ENCODE data around the gene TPRG1L.
A peak's percentile ranks its signal among the peaks of the same experiment; 100 is the strongest.

The TPRG1L gene

GRCh38 chr1:3588395-3588794, 36.4 kb upstream of the TPRG1L start:
- Mint-ChIP-seq H3K4me3 (no peak overlapping the region), H3K27me3 (no peaks in the 10 kb centered on the region), H3K27ac (no peak overlapping the region), H3K36me3 (no peaks in the 10 kb centered on the region), H3K4me1 (no peaks in the 10 kb centered on the region), H3K9me3 (no peaks in the 10 kb centered on the region)

GRCh38 chr1:3590139-3590763, 34.6 kb upstream of the TPRG1L start:
- no peaks in the 10 kb centered on the region for H3K4me1 Mint-ChIP-seq
- no peaks in the 10 kb centered on the region for H3K36me3 Mint-ChIP-seq
- H3K27ac Mint-ChIP-seq = no peak overlapping the region
- no peaks in the 10 kb centered on the region for H3K27me3 Mint-ChIP-seq
- H3K4me3 Mint-ChIP-seq = no peak overlapping the region
- H3K9me3 Mint-ChIP-seq = no peaks in the 10 kb centered on the region

- Mint-ChIP-seq H3K9me3 (no peaks in the 10 kb centered on the region), H3K36me3 (no peaks in the 10 kb centered on the region), H3K27me3 (no peaks in the 10 kb centered on the region), H3K27ac (no peak overlapping the region), H3K4me3 (no peak overlapping the region), H3K4me1 (no peaks in the 10 kb centered on the region)
Observed at GRCh38 chr1:3590951-3591865, 33.6 kb upstream of the TPRG1L start.

- Mint-ChIP-seq H3K27me3 (no peaks in the 10 kb centered on the region), H3K9me3 (no peaks in the 10 kb centered on the region), H3K4me1 (peaks cover 14% of the 10 kb centered on the region), H3K36me3 (no peaks in the 10 kb centered on the region), H3K4me3 (no peak overlapping the region), H3K27ac (no peak overlapping the region)
Observed at GRCh38 chr1:3593334-3593733, 31.5 kb upstream of the TPRG1L start.

DNA sequence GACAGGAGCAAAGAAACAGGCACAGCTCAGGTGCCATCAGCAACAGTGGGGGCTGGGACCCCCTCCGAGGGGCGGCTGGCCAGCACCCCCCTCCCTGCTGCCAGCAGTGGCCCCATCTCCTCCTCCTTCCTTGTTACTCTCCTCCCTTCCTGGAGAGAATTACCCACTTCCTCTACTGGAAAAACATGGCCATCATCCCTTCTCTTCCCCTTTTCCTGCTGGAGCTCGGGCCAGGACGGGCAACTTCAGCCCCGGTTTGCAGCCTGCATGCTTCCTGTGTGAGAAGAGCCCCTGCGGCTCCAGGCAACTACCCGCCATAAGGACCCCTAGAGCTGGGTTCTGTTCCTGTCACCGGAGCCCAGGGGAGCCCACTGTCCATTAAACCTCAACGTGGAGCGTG, 31.1 kb upstream of the TPRG1L start:
- Mint-ChIP-seq H3K4me1 (peaks cover 16% of the 10 kb centered on the region), H3K9me3 (no peaks in the 10 kb centered on the region), H3K27me3 (no peaks in the 10 kb centered on the region), H3K27ac (no peak overlapping the region), H3K4me3 (no peak overlapping the region), H3K36me3 (no peaks in the 10 kb centered on the region)

- Mint-ChIP-seq H3K4me3 (no peak overlapping the region), H3K27ac (no peak overlapping the region), H3K9me3 (no peaks in the 10 kb centered on the region), H3K36me3 (no peaks in the 10 kb centered on the region), H3K4me1 (peaks cover 20% of the 10 kb centered on the region), H3K27me3 (no peaks in the 10 kb centered on the region)
Observed at GRCh38 chr1:3594706-3595377, 30.0 kb upstream of the TPRG1L start.

GRCh38 chr1:3595949-3596348, 28.9 kb upstream of the TPRG1L start:
- Mint-ChIP-seq H3K27me3 (no peaks in the 10 kb centered on the region), H3K36me3 (no peaks in the 10 kb centered on the region), H3K4me3 (peak overlapping the region; percentile 2), H3K27ac (no peak overlapping the region), H3K9me3 (no peaks in the 10 kb centered on the region), H3K4me1 (peaks cover 20% of the 10 kb centered on the region)

- Mint-ChIP-seq H3K27me3 (no peaks in the 10 kb centered on the region), H3K9me3 (no peaks in the 10 kb centered on the region), H3K36me3 (no peaks in the 10 kb centered on the region), H3K4me1 (peaks cover 20% of the 10 kb centered on the region), H3K27ac (peak overlapping the region; percentile 88), H3K4me3 (peak overlapping the region; percentile 68)
Observed at GRCh38 chr1:3596663-3597598, 27.9 kb upstream of the TPRG1L start.

GRCh38 chr1:3597599-3597964, 27.2 kb upstream of the TPRG1L start:
- Mint-ChIP-seq H3K27ac (peak overlapping the region; percentile 88), H3K27me3 (no peaks in the 10 kb centered on the region), H3K4me1 (peaks cover 20% of the 10 kb centered on the region), H3K9me3 (no peaks in the 10 kb centered on the region), H3K4me3 (peak overlapping the region; percentile 68), H3K36me3 (no peaks in the 10 kb centered on the region)

DNA sequence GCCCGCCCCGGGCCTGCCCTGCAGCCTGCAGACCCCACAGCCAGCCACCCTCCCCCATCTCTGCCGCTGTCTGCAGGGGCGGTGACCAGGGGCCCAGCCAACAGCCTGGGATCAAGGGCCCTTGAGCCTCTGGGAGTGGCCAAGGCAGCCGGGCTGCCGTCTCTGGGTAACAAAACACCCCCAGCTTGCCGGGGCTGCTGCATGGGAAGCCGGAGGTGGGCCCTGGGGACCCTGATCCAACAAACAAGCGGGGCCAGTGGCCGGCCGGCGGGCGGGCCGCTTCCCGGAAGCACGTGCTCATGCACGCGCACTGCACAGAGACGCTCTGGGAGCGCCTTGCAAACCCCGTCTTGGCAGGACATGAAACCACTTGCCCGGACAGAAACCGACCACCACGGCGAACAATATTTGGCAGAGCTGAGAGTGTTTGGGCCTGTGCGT, 26.7 kb upstream of the TPRG1L start:
- Mint-ChIP-seq H3K4me1 (peaks cover 20% of the 10 kb centered on the region), H3K36me3 (no peaks in the 10 kb centered on the region), H3K27ac (no peak overlapping the region), H3K4me3 (peak overlapping the region; percentile 68), H3K27me3 (no peaks in the 10 kb centered on the region), H3K9me3 (no peaks in the 10 kb centered on the region)

- Mint-ChIP-seq H3K36me3 (no peaks in the 10 kb centered on the region), H3K27me3 (no peaks in the 10 kb centered on the region), H3K4me1 (peaks cover 20% of the 10 kb centered on the region), H3K4me3 (peak overlapping the region; percentile 68), H3K27ac (no peak overlapping the region), H3K9me3 (no peaks in the 10 kb centered on the region)
Observed at GRCh38 chr1:3598522-3599285, 26.1 kb upstream of the TPRG1L start.

GRCh38 chr1:3599286-3599811, 25.5 kb upstream of the TPRG1L start:
- no peaks in the 10 kb centered on the region for H3K36me3 Mint-ChIP-seq
- peaks cover 20% of the 10 kb centered on the region for H3K4me1 Mint-ChIP-seq
- H3K4me3 Mint-ChIP-seq = no peak overlapping the region
- H3K9me3 Mint-ChIP-seq = no peaks in the 10 kb centered on the region
- H3K27ac Mint-ChIP-seq = no peak overlapping the region
- H3K27me3 Mint-ChIP-seq = no peaks in the 10 kb centered on the region

DNA sequence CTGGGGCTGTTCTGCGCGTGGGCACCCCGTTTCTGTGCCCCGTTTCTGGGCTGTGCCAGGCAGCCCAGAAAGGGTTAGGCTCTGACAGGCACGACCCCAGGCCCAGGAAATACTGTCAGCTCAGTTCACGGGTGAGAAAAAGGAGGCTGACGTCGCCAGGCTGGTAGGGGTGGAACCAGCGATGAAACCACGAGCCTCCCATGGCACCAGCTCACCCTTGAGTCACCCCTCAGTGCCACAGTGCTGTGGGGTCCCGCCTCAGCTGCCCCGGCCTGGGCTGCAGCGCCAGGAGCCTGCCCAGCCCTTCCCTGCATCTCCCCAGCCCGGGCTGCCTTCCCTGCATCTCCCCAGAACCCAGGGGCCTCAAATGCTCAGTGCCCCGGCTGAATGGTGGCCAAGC, 25.0 kb upstream of the TPRG1L start:
- Mint-ChIP-seq H3K4me3 (no peak overlapping the region), H3K9me3 (no peaks in the 10 kb centered on the region), H3K36me3 (no peaks in the 10 kb centered on the region), H3K4me1 (peaks cover 20% of the 10 kb centered on the region), H3K27me3 (no peaks in the 10 kb centered on the region), H3K27ac (no peak overlapping the region)

GRCh38 chr1:3600354-3600753, 24.5 kb upstream of the TPRG1L start:
- Mint-ChIP-seq H3K4me1 (peaks cover 20% of the 10 kb centered on the region), H3K4me3 (no peak overlapping the region), H3K27me3 (no peaks in the 10 kb centered on the region), H3K9me3 (no peaks in the 10 kb centered on the region), H3K27ac (no peak overlapping the region), H3K36me3 (no peaks in the 10 kb centered on the region)
